ENCODE measurements around the gene BRCA1. TPM values are rescaled to one million over a fixed set of nuclear protein-coding genes. Genes with fewer than 3 reads are reported as not detected.
A peak's percentile ranks its signal among the peaks of the same experiment; 100 is the strongest.

BRCA1 gene
- total RNA-seq, 4 donors from 2014 or later, result 4.6 to 9.8 (median 6.9) TPM

DNA sequence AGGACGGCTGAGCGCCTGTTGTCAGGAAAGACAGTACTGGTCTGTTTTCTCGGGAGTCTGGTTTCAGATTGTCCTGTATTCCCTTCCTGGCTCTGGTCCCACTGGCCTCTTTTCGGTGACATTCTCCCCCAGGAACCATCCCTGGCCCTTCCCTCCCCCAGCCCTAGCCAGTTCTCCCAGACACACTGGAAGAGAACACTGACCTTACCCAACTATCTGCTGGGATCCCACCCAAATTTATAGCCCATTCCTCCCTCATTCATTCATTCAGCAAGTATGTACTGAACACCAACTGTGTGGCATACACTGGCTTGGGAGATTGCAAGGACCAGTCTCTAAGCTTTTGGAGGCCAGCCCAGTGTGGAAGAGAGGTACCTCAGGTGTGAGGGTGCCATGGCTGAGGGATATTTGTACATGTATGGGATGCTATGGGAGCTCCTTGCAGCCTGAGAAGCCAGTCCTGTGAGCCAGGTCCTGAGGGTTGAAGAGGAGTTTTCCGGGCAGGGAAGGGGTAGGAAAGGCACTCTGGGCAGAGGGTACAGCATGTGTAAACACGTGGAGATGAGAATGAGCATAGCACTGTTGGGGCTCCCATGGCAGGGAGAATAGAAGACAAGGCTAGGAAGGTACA lies 94.9 kb downstream of the BRCA1 start:
- no peak overlapping the region for H3K4me3 ChIP-seq
- TF ChIP-seq, protein P1, sequence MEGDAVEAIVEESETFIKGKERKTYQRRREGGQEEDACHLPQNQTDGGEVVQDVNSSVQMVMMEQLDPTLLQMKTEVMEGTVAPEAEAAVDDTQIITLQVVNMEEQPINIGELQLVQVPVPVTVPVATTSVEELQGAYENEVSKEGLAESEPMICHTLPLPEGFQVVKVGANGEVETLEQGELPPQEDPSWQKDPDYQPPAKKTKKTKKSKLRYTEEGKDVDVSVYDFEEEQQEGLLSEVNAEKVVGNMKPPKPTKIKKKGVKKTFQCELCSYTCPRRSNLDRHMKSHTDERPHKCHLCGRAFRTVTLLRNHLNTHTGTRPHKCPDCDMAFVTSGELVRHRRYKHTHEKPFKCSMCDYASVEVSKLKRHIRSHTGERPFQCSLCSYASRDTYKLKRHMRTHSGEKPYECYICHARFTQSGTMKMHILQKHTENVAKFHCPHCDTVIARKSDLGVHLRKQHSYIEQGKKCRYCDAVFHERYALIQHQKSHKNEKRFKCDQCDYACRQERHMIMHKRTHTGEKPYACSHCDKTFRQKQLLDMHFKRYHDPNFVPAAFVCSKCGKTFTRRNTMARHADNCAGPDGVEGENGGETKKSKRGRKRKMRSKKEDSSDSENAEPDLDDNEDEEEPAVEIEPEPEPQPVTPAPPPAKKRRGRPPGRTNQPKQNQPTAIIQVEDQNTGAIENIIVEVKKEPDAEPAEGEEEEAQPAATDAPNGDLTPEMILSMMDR (IDR thresholded peaks at IDR 0.05), result no peak
- no peak for TF ChIP-seq EP300 (IDR thresholded peaks at IDR 0.05)
- whole genome bisulfite sequencing, 2 donors, result 55 to 59% methylated on average over 6 of the region's 6 CpGs
- H3K27me3 ChIP-seq, result no peaks in the 10 kb centered on the region
- no peaks in the 10 kb centered on the region for H3K36me3 ChIP-seq
- H3K4me1 ChIP-seq, result peaks cover 0 to 9% (median 0%) of the 10 kb centered on the region in 4 donors
- H3K27ac ChIP-seq, result peak overlapping the region in 3 of 4 donors; percentile 61 to 77 (median 70)
- no peaks in the 10 kb centered on the region for H3K9me3 ChIP-seq
- no peak for DNase-seq (ENCODE audit: low spot score in 2 of 2)

DNA sequence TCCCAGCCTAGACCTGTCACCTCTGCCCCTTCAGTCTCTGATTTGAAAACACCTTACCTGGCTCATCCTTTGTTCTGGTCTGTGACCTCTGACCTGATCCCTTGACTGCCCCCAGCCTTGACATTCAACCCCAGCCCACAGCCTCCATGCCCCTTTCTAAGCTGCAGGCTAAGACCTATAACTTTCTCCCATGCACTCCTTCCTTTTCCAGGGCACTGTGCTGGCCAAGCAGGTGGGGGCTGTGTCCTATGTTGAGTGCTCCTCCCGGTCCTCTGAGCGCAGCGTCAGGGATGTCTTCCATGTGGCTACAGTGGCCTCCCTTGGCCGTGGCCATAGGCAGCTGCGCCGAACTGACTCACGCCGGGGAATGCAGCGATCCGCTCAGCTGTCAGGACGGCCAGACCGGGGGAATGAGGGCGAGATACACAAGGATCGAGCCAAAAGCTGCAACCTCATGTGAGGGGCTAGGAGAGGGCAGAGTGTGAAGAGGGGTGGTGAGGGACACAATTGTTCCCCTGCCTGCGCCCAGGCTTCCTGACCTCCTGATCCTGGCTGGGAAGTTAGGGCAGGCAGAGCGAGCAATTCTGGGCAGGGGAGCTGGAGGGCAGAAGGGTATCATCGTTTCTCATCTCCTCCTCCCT lies 96.8 kb downstream of the BRCA1 start:
- TF ChIP-seq EP300 (IDR thresholded peaks at IDR 0.05) (no peak), POLR2A (IDR thresholded peaks at IDR 0.05) (no peak)
- TF ChIP-seq, protein P1 (IDR thresholded peaks at IDR 0.05), result no peak
- no peak for DNase-seq (ENCODE audit: low spot score in 2 of 2)
- Histone ChIP-seq H3K9me3 (no peaks in the 10 kb centered on the region), H3K4me1 (peaks cover 0 to 13% (median 0%) of the 10 kb centered on the region in 4 donors), H3K27ac (no peak overlapping the region), H3K36me3 (no peaks in the 10 kb centered on the region), H3K27me3 (no peaks in the 10 kb centered on the region), H3K4me3 (no peak overlapping the region)
- WGBS, 2 donors, result 67 to 78% methylated on average over 17 of the region's 17 CpGs

DNA sequence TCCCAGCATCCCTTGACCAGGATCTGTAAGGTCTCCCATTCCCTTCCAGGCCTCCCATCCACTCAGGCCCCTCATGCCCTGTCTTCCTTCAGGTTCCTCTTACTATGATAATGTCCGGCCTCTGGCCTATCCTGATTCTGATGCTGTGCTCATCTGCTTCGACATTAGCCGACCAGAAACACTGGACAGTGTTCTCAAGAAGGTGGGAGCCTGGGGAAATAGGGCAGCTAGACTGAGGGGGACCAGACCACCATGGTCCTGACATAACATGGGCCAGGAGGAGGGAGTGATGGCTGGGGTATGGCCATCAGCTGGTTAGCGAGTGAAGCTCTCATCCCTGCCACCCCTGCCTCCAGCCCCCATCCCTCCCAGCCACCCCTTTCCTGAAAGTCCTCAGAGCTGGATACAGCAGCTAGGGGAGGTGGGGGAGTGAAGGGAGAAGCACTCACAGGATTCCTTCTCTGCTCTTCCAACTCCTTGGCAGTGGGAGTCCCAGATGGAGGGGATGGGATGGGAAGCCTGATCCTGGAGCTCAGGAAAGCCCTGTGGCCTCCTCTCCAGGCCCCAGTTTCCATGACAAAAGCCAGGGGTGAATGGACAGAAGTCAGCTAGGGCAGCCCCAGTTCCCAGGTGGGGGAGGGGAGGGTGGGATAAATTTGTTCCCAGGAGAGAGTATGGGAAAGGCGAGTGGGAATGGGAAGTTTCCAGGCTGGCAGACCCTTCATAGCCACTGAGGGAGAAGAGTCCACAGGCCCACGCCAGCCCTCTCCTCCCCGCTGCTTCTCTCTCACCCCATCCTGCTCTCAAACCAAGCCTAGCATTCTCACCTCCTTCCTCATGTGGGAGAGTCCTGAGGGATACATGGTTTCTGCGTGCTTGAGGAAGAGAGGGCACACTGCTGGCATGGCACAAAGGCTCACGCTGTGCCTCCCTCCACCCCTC lies 97.8 kb downstream of the BRCA1 start:
- TF ChIP-seq, protein P1 (IDR thresholded peaks at IDR 0.05), result no peak
- TF ChIP-seq EP300 (IDR thresholded peaks at IDR 0.05) (no peak), POLR2A (IDR thresholded peaks at IDR 0.05) (no peak)
- Histone ChIP-seq H3K27ac (no peak overlapping the region), H3K27me3 (no peaks in the 10 kb centered on the region), H3K36me3 (no peaks in the 10 kb centered on the region), H3K4me1 (peaks cover 0 to 19% (median 6%) of the 10 kb centered on the region in 4 donors), H3K4me3 (no peak overlapping the region), H3K9me3 (no peaks in the 10 kb centered on the region)
- no peak for DNase-seq (ENCODE audit: low spot score in 2 of 2)
- 77 to 82% methylated on average over 9 of the region's 9 CpGs for WGBS, 2 donors

DNA sequence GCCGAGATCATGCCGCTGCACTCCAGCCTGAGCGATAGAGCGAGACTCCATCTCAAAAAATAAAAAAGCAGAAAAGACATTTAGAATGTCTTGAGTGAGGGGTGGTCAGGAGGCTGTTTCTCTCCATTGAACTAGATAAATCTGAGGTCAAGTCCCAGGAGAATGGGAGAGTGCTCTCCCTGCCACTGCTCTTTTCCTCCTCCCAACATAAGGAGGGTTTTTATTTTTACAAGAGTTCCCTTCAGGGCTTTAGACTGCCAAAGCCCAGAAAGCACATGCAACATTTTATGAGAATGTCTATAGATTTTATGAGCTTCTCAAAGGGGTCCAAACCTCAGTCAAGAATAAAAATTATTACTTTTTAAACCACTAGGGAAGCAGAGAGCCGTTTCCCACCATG lies 98.6 kb downstream of the BRCA1 start:
- no peaks in the 10 kb centered on the region for H3K27me3 ChIP-seq
- H3K27ac ChIP-seq, result no peak overlapping the region
- H3K4me1 ChIP-seq, result peaks cover 0 to 20% (median 6%) of the 10 kb centered on the region in 4 donors
- DNase-seq (ENCODE audit: low spot score in 2 of 2), result no peak
- whole genome bisulfite sequencing, 2 donors, result 68 to 71% methylated on average over 5 of the region's 5 CpGs
- H3K36me3 ChIP-seq, result no peaks in the 10 kb centered on the region
- H3K4me3 ChIP-seq, result no peak overlapping the region
- H3K9me3 ChIP-seq, result no peaks in the 10 kb centered on the region
- TF ChIP-seq POLR2A (IDR thresholded peaks at IDR 0.05), result no peak
- TF ChIP-seq, protein P1 (IDR thresholded peaks at IDR 0.05), result no peak
- TF ChIP-seq EP300 (IDR thresholded peaks at IDR 0.05), result no peak

All from tibial nerve (tissue), 4 donors.